ENCODE measurements around the gene CNTNAP5. TPM values are rescaled to one million over a fixed set of nuclear protein-coding genes. Genes with fewer than 3 reads are reported as not detected.

CNTNAP5 gene
- total and polyA plus RNA-seq, 5 donors from 2014 or later = not detected

DNA sequence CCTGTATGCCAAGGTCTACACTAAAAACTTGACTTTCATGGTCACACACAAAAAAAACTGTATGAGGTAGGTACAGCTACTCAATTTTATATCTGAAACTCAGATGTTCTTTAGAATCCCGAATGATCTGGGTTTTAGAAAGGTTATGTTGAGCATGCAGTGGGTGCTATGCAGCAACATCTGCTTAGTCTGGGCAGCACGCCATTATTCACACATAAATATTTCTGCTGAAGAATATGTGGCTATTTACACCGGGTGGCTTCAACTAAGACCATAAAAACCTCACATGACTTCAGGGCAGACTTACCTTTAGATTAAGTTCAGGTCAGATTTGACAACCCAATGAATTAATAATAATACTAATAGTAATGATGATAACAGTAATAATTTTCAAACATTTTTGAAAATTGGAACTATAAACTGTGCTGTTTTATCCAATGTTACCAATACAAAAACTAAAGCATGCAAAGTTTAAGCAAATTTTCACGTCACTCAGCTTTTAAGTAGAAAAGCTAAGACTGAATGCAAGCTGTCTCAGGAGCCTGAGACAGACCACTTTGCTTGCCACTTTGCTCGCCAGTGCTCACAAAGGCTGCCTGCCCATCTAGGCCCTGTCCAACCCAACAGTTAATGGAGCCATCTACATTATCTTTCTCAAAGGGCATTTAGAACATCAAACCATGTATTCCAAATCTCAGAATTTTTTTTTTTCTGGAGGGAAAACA, 292.0 kb downstream of the CNTNAP5 start:
- Mint-ChIP-seq H3K27ac (no peak overlapping the region), H3K9me3 (peaks cover 2 to 16% (median 3%) of the 10 kb centered on the region in 7 donors), H3K4me1 (peaks cover 0 to 3% (median 0%) of the 10 kb centered on the region in 4 donors), H3K36me3 (no peaks in the 10 kb centered on the region), H3K4me3 (no peak overlapping the region), H3K27me3 (no peaks in the 10 kb centered on the region)
- ATAC-seq (ENCODE audit: low read depth in 2 of 2) (no peak), DNase-seq (no peak)
- no peaks in the 10 kb centered on the region for H3K36me3 ChIP-seq (ENCODE audit: control insufficient read depth, insufficient read depth, low read length)
- no peak overlapping the region for H3K27ac ChIP-seq (ENCODE audit: insufficient read depth, low read length, poor library complexity, severe bottlenecking)
- H3K27me3 ChIP-seq (ENCODE audit: control insufficient read depth, insufficient read depth, low read length) = no peaks in the 10 kb centered on the region
- no peak overlapping the region for H3K4me3 ChIP-seq (ENCODE audit: low read depth, low read length)
- peaks cover 0 to 5% of the 10 kb centered on the region in 2 experiments for H3K9me3 ChIP-seq (ENCODE audit: control insufficient read depth in 2 of 2, low read length in 2 of 2)
- no peaks in the 10 kb centered on the region for H3K4me1 ChIP-seq (ENCODE audit: control insufficient read depth, insufficient read depth, low read length, poor library complexity, severe bottlenecking)

- H3K36me3 Mint-ChIP-seq = no peaks in the 10 kb centered on the region
Observed at GRCh38 chr2:124317628-124318027, 292.5 kb downstream of the CNTNAP5 start.

DNA sequence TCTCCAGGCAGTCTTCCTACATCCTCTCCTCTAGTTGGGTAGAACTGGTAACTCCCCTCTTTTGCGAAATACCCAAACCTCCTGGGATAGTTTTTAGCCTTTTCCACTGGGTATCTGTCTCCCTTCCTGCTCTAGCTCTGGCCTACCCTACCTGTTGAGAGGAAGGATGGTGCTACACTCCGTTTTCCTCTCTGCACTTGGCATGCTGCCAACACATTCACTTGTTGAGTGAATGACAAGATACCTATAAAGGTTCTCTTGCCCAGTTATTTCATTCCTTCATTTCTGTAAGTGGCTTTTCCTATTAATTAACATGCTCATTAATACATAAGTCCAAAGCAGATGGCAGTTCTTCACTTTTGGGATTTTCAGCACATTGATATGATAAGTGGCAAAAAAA, 293.8 kb downstream of the CNTNAP5 start:
- Histone ChIP-seq H3K4me3 (ENCODE audit: low read depth, low read length) (no peak overlapping the region), H3K36me3 (ENCODE audit: control insufficient read depth, insufficient read depth, low read length) (no peaks in the 10 kb centered on the region), H3K9me3 (ENCODE audit: control insufficient read depth in 2 of 2, low read length in 2 of 2) (no peaks in the 10 kb centered on the region), H3K27ac (ENCODE audit: insufficient read depth, low read length, poor library complexity, severe bottlenecking) (no peak overlapping the region), H3K27me3 (ENCODE audit: control insufficient read depth, insufficient read depth, low read length) (no peaks in the 10 kb centered on the region), H3K4me1 (ENCODE audit: control insufficient read depth, insufficient read depth, low read length, poor library complexity, severe bottlenecking) (no peaks in the 10 kb centered on the region)
- Mint-ChIP-seq H3K4me1 (peaks cover 0 to 3% (median 0%) of the 10 kb centered on the region in 4 donors), H3K9me3 (peaks cover 0 to 20% (median 4%) of the 10 kb centered on the region in 7 donors), H3K4me3 (no peak overlapping the region), H3K36me3 (no peaks in the 10 kb centered on the region), H3K27ac (no peak overlapping the region), H3K27me3 (no peaks in the 10 kb centered on the region)
- DNase-seq (no peak), ATAC-seq (ENCODE audit: low read depth in 2 of 2) (no peak)

More at GRCh38 chr2:124317628-124318027, 292.5 kb downstream of the CNTNAP5 start:
- H3K9me3 ChIP-seq (ENCODE audit: control insufficient read depth in 2 of 2, low read length in 2 of 2) = peaks cover 0 to 5% of the 10 kb centered on the region in 2 experiments
- Mint-ChIP-seq H3K27ac (no peak overlapping the region), H3K4me3 (no peak overlapping the region), H3K27me3 (no peaks in the 10 kb centered on the region), H3K4me1 (peaks cover 0 to 3% (median 0%) of the 10 kb centered on the region in 4 donors), H3K9me3 (peaks cover 2 to 16% (median 3%) of the 10 kb centered on the region in 7 donors)
- no peak overlapping the region for H3K27ac ChIP-seq (ENCODE audit: insufficient read depth, low read length, poor library complexity, severe bottlenecking)
- no peaks in the 10 kb centered on the region for H3K4me1 ChIP-seq (ENCODE audit: control insufficient read depth, insufficient read depth, low read length, poor library complexity, severe bottlenecking)
- no peak for ATAC-seq (ENCODE audit: low read depth in 2 of 2)
- no peak overlapping the region for H3K4me3 ChIP-seq (ENCODE audit: low read depth, low read length)
- no peaks in the 10 kb centered on the region for H3K27me3 ChIP-seq (ENCODE audit: control insufficient read depth, insufficient read depth, low read length)
- no peak for DNase-seq
- no peaks in the 10 kb centered on the region for H3K36me3 ChIP-seq (ENCODE audit: control insufficient read depth, insufficient read depth, low read length)

GRCh38 chr2:124319577-124319976, 294.5 kb downstream of the CNTNAP5 start:
- Histone ChIP-seq H3K27me3 (ENCODE audit: control insufficient read depth, insufficient read depth, low read length) (no peaks in the 10 kb centered on the region), H3K4me1 (ENCODE audit: control insufficient read depth, insufficient read depth, low read length, poor library complexity, severe bottlenecking) (no peaks in the 10 kb centered on the region), H3K27ac (ENCODE audit: insufficient read depth, low read length, poor library complexity, severe bottlenecking) (no peak overlapping the region), H3K9me3 (ENCODE audit: control insufficient read depth in 2 of 2, low read length in 2 of 2) (peaks cover 0 to 2% of the 10 kb centered on the region in 2 experiments), H3K36me3 (ENCODE audit: control insufficient read depth, insufficient read depth, low read length) (no peaks in the 10 kb centered on the region), H3K4me3 (ENCODE audit: low read depth, low read length) (no peak overlapping the region)
- DNase-seq (no peak), ATAC-seq (ENCODE audit: low read depth in 2 of 2) (no peak)
- Mint-ChIP-seq H3K4me1 (peaks cover 0 to 3% (median 0%) of the 10 kb centered on the region in 4 donors), H3K36me3 (no peaks in the 10 kb centered on the region), H3K27ac (no peak overlapping the region), H3K9me3 (peaks cover 0 to 21% (median 5%) of the 10 kb centered on the region in 7 donors), H3K27me3 (no peaks in the 10 kb centered on the region), H3K4me3 (no peak overlapping the region)

DNA sequence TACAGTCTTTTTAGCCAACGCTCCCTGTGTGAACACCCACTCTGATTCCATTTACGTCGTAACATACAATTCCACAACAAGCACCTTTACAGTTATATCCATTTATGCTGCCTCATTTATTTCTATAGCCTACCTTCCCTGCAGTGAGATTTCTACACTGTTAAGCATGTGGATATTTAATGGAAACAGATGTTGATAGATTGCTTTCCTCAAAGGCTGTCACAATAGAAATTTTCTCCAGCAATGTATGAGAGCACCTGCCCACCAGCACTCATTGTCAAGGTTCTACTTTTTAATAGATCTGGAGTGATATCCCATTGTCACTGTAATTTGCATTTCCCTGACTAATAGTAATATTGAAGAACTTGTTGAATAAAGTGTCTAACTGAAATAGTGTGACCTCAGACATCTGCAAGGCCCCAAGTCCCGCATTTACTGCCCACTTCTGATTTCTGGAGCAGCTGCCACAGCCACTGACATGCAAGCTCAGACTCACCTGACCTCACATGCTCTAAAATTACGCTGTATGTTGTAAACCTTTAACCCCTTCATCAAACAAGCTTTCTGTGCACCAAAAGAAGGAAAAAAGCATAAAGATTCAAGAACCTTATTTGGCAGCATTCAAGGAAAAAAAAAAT, 295.1 kb downstream of the CNTNAP5 start:
- Histone ChIP-seq H3K36me3 (ENCODE audit: control insufficient read depth, insufficient read depth, low read length) (no peaks in the 10 kb centered on the region), H3K9me3 (ENCODE audit: control insufficient read depth in 2 of 2, low read length in 2 of 2) (peaks cover 0 to 2% of the 10 kb centered on the region in 2 experiments), H3K27me3 (ENCODE audit: control insufficient read depth, insufficient read depth, low read length) (no peaks in the 10 kb centered on the region), H3K4me3 (ENCODE audit: low read depth, low read length) (no peak overlapping the region), H3K27ac (ENCODE audit: insufficient read depth, low read length, poor library complexity, severe bottlenecking) (no peak overlapping the region), H3K4me1 (ENCODE audit: control insufficient read depth, insufficient read depth, low read length, poor library complexity, severe bottlenecking) (no peaks in the 10 kb centered on the region)
- H3K9me3 Mint-ChIP-seq = peaks cover 0 to 21% (median 6%) of the 10 kb centered on the region in 7 donors
- H3K4me1 Mint-ChIP-seq = peaks cover 0 to 3% (median 0%) of the 10 kb centered on the region in 4 donors
- H3K4me3 Mint-ChIP-seq = no peak overlapping the region
- H3K36me3 Mint-ChIP-seq = no peaks in the 10 kb centered on the region
- no peaks in the 10 kb centered on the region for H3K27me3 Mint-ChIP-seq
- no peak for DNase-seq
- no peak for ATAC-seq (ENCODE audit: low read depth in 2 of 2)
- no peak overlapping the region for H3K27ac Mint-ChIP-seq

DNA sequence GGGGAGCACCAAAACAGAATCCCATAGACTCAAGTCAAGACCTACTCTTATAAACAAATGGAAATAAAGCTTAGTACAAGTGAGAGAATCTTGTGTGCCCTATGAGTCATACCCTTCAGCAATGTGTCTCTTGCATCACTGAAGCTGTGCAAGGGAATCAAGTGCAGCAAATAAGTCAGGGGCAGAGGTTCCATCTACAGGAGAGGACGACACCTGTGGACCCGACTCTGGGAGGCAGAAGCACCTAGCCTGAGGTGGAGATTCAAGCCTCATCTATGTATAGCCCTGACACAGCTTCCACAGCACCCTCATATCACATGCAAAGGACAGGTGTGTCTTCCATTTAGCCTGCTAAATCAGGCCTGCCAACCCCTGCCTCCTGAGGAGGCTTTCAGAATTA, 298.2 kb downstream of the CNTNAP5 start:
- Histone ChIP-seq H3K9me3 (ENCODE audit: control insufficient read depth in 2 of 2, low read length in 2 of 2) (peaks cover 0 to 2% of the 10 kb centered on the region in 2 experiments), H3K27ac (ENCODE audit: insufficient read depth, low read length, poor library complexity, severe bottlenecking) (no peak overlapping the region), H3K36me3 (ENCODE audit: control insufficient read depth, insufficient read depth, low read length) (no peaks in the 10 kb centered on the region), H3K4me1 (ENCODE audit: control insufficient read depth, insufficient read depth, low read length, poor library complexity, severe bottlenecking) (no peaks in the 10 kb centered on the region), H3K4me3 (ENCODE audit: low read depth, low read length) (no peak overlapping the region), H3K27me3 (ENCODE audit: control insufficient read depth, insufficient read depth, low read length) (no peaks in the 10 kb centered on the region)
- DNase-seq (no peak), ATAC-seq (ENCODE audit: low read depth in 2 of 2) (no peak)
- Mint-ChIP-seq H3K9me3 (peaks cover 3 to 21% (median 8%) of the 10 kb centered on the region in 7 donors), H3K27ac (no peak overlapping the region), H3K4me3 (no peak overlapping the region), H3K4me1 (peaks cover 0 to 3% (median 0%) of the 10 kb centered on the region in 4 donors), H3K36me3 (no peaks in the 10 kb centered on the region), H3K27me3 (no peaks in the 10 kb centered on the region)

DNA sequence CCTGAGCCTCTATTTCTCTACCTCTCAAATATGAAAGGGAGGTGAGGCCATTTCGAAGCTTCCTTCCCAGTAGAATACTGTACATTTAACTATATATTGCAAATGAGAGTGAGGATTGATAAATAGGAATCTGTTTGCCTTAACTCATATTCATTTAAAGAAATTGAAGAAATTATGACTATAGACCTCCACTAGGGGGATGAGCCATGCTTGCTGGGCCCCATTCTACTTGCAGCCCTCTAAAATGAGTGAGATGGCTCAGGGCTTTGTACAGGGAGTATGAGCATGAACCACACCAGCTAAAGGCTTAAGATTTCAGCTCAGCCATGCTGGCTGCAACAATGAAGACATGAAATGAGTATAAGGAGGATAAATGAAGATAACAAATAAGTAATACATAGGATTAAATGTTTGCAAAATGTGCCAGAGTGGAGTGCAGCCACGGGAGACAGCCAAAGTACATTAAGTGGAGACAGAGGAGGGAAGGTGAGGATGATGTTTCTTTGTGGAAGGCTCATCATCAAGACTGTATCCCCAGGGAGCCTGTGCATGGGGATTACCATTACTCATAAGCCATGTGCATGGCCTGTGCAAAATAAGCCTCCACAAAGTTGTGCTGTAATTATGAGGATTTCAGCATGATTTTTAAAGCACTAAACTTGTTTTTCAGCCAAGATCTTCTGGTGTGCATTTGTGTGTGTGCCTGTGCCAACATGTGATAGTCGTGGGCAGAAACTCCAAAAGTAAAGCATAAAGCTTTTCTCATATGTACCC, 300.8 kb downstream of the CNTNAP5 start:
- H3K4me3 Mint-ChIP-seq = no peak overlapping the region
- peaks cover 0 to 2% of the 10 kb centered on the region in 2 experiments for H3K9me3 ChIP-seq (ENCODE audit: control insufficient read depth in 2 of 2, low read length in 2 of 2)
- no peak overlapping the region for H3K4me3 ChIP-seq (ENCODE audit: low read depth, low read length)
- no peaks in the 10 kb centered on the region for H3K4me1 Mint-ChIP-seq
- no peaks in the 10 kb centered on the region for H3K27me3 ChIP-seq (ENCODE audit: control insufficient read depth, insufficient read depth, low read length)
- DNase-seq (no peak), ATAC-seq (ENCODE audit: low read depth in 2 of 2) (no peak)
- H3K4me1 ChIP-seq (ENCODE audit: control insufficient read depth, insufficient read depth, low read length, poor library complexity, severe bottlenecking) = no peaks in the 10 kb centered on the region
- H3K27ac ChIP-seq (ENCODE audit: insufficient read depth, low read length, poor library complexity, severe bottlenecking) = no peak overlapping the region
- no peaks in the 10 kb centered on the region for H3K27me3 Mint-ChIP-seq
- peaks cover 0 to 26% (median 9%) of the 10 kb centered on the region in 7 donors for H3K9me3 Mint-ChIP-seq
- H3K27ac Mint-ChIP-seq = no peak overlapping the region
- H3K36me3 Mint-ChIP-seq = no peaks in the 10 kb centered on the region
- no peaks in the 10 kb centered on the region for H3K36me3 ChIP-seq (ENCODE audit: control insufficient read depth, insufficient read depth, low read length)

All from CD4-positive, CD25-positive, alpha-beta regulatory T cell (primary cell).